GM12875 (cell line): ENCODE measurements around the gene KRT17.
"Not testable (repeated sequence)": the region's sequence is repeated elsewhere in the genome, so short reads cannot be mapped to it uniquely, and the experiment has no call there.

ENCODE experiments used
- H3K4me3 ChIP-seq: one replicate; pipeline ENCODE4 v1.5.1; 2011; ENCODE audit warnings: low read depth, low read length, control low read depth
- TF ChIP-seq, protein P1 (sequence below): IDR thresholded peaks from 2 replicates; pipeline ENCODE4 v1.5.1; 2011; ENCODE audit warnings: low read depth, mild to moderate bottlenecking, control low read depth, inconsistent platforms, low read length, moderate library complexity, borderline replicate concordance; ENCODE audit not compliant: insufficient read depth

Gene KRT17

DNA sequence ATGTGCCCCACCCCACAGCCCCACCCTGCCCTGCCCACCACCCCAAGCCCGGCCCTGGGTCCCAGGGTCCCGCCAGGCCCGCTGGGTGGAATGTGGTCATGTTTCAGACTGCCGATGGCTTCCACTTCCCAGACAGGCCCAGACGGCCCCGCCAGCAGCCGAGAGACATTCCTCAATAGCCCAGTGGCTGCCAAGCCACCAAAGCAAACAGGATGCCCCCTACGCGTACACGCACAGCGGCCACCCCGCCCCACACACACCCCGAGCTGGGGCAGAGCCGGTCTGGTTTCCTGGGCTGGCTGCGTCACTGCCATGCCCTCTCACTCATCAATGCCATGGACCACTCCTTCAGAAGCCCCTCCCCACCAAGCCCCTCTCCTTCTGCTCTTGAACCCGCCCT lies 1.2 kb upstream of the KRT17 start:
- TF ChIP-seq, protein P1, sequence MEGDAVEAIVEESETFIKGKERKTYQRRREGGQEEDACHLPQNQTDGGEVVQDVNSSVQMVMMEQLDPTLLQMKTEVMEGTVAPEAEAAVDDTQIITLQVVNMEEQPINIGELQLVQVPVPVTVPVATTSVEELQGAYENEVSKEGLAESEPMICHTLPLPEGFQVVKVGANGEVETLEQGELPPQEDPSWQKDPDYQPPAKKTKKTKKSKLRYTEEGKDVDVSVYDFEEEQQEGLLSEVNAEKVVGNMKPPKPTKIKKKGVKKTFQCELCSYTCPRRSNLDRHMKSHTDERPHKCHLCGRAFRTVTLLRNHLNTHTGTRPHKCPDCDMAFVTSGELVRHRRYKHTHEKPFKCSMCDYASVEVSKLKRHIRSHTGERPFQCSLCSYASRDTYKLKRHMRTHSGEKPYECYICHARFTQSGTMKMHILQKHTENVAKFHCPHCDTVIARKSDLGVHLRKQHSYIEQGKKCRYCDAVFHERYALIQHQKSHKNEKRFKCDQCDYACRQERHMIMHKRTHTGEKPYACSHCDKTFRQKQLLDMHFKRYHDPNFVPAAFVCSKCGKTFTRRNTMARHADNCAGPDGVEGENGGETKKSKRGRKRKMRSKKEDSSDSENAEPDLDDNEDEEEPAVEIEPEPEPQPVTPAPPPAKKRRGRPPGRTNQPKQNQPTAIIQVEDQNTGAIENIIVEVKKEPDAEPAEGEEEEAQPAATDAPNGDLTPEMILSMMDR = no peak
- no peak overlapping the region for H3K4me3 ChIP-seq

DNA sequence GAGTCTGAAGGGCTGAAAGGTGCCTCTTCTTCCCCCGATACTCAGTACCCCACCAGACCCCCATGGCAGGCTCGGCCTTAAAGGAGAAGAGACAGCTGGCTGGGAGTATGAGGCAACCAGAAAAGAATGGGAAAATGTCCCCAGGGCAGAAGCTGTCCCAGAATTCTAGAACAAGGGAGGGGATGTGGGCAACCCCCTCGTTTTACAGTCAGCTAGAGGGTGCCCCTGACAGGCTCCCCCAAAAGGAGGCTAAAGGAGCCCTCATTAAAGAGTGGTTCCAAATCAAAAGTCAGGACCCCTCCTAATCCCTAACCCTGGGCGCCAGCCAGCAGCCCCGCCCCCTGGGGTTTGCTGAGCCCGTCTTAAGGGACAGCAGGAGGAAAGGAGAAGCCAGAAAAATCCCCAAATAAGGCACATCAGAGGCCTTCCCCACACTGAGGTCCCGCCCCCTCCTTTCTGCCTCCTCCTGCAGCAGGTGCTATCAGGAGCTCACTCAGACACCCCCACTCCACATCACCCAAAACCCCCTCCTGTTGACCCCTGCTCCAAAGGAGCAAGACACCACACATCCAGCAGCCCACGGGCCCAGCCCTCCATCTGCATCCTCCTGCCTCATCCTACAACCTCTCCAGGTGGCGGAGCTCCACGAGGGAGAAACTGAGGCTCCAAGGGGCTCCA lies 1.1 kb downstream of the KRT17 start:
- H3K4me3 ChIP-seq = not testable (repeated sequence)

DNA sequence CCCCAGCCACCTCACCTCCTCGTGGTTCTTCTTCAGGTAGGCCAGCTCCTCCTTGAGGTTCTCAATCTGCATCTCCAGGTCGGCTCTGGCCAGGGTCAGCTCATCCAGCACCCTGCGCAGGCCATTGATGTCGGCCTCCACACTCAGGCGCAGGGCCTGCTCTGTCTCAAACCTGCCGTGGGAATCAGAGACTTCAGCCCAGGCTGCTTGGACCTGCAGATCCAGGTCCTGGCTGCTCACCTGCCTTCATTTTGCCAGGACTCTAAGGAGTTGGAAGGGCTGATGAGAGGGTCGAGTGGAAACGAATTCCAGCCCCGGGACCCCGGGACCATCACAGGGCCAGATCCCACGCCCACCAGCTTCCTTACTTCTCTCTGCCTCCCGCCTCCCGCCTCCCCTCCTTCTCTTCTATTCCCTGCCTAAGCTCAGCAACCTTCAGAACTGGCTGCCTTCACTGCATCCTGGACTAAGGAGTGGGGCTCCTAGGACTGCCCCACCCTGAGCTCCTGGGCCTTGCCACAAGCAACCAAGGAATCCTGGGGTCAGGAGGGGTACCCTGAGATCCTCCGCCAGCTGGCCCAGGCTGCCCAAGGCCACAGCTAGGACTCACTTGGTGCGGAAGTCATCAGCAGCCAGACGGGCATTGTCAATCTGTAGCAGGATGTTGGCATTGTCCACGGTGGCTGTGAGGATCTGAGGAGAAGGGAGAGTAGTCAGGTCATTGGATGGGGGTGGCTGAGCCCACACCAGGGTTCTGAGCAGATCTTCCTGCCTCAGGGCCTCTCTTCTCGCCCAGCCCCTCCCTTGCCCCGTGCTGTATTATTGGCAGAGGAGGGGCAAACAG lies 1.8 kb downstream of the KRT17 start:
- not testable (repeated sequence) for H3K4me3 ChIP-seq

- TF ChIP-seq, protein P1 = no peak
- no peak overlapping the region for H3K4me3 ChIP-seq
Measured at GRCh38 chr17:41621916-41622315, 2.5 kb downstream of the KRT17 start.

- H3K4me3 ChIP-seq = not testable (repeated sequence)
Measured at GRCh38 chr17:41621435-41621817, 2.9 kb downstream of the KRT17 start.

DNA sequence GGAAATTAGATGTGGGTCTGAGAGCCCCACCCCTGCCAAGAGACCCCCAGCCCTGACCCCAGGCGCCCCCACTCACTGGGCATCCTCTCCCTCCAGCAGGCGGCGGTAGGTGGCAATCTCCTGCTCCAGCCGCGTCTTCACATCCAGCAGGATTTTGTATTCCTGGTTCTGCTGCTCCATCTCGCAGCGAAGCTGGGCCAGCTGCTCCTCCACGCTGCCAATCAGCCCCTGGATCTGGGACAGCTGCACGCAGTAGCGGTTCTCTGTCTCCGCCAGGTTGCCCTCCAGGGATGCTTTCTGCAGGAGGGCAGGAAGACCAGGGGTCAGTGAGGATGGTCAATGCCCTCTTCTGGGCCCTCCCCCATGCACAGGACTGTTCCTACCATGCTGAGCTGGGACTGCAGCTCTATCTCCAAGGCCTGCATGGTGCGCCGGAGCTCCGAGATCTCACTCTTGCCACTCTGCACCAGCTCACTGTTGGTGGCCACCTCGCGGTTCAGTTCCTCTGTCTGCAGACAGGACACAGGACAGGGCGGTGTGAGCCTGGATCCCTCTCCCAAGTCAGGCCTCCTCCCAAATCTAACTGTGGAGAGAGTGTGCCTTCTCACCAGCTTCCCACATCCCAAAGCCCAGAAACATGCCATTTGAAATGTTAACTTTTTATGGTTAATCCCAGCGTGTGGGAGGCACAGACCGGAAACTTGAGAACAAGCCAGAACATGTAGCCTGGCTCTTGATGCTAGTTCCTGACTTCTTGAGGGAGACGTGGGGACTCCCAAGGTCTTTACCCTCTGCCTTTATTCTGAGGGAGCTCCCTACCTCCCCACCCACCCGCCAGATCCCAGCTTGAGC lies 3.6 kb downstream of the KRT17 start:
- H3K4me3 ChIP-seq = no peak overlapping the region
- TF ChIP-seq, protein P1 = no peak

- not testable (repeated sequence) for H3K4me3 ChIP-seq
Measured at GRCh38 chr17:41619927-41620582, 4.3 kb downstream of the KRT17 start.

DNA sequence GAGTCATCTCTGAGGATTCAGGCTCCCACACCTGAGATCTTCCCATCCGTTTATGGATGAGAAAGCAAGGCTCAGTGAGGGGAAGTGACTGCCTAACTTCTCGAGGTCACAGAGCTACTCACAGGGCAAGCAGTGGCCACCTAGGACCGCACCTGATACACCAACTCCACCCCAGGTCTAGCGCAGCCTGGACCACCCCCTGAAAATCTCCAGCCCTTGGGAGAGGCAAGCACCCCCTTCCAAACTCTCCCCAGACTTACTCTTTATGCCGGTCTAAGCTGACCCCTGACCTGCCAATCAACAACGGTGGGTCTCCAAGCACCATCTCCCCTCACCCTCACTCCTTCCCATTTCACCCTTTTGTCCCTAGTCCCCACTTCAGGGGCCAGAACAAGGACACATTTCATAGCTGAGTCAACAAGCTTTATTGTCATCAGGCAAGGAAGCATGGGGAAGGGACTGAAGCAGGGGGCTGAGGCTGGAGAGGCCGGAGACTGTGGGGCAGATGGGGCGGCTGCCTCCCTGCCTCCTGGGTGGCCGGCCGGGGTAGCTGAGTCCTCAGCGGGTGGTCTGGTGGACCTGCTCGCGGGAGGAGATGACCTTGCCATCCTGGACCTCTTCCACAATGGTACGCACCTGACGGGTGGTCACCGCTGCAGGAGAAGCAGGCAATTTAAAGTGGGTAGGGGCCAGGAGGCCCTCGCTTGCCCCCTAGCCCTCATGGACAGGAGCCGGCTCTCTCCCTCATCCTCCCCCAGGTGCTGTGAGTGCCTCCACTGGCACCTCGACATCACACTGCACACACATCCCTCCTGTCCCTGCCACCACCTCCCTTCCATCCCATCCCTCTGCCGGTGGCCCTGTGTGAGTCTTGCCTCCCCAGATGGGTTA lies 5.1 kb downstream of the KRT17 start:
- TF ChIP-seq, protein P1 = no peak
- H3K4me3 ChIP-seq = no peak overlapping the region
